HG02885 (cell line): ENCODE measurements around the gene PIP4K2A.
"Not testable (repeated sequence)": the region's sequence is repeated elsewhere in the genome, so short reads cannot be mapped to it uniquely, and the experiment has no call there.

Experiments used
- ATAC-seq: cut with Tn5 transposase; IDR thresholded peaks from one replicate; pipeline ENCODE4 v1.9.1; 2021; ENCODE audit warnings: mild to moderate bottlenecking; ENCODE audit not compliant: unreplicated experiment, poor library complexity

Gene PIP4K2A

DNA sequence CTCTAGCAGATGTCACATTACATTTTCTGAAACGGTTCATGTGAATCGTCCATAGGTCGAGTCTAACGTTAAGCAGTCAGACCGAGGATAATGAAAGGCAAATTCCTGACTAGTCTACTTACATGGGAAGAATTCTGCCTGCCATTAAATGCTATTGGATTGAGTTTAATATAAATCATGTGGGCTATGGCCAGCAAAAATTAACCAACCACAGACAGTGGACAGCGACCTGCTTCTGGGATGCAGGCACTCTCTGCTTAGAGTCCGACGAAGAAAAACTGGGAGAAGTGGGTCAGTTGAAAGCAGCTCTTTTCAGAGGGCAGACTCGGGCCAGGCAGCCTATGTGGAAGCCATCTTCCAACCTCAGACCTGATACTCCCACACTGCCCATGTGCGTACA lies 16.6 kb downstream of the PIP4K2A start:
- ATAC-seq: no peak

DNA sequence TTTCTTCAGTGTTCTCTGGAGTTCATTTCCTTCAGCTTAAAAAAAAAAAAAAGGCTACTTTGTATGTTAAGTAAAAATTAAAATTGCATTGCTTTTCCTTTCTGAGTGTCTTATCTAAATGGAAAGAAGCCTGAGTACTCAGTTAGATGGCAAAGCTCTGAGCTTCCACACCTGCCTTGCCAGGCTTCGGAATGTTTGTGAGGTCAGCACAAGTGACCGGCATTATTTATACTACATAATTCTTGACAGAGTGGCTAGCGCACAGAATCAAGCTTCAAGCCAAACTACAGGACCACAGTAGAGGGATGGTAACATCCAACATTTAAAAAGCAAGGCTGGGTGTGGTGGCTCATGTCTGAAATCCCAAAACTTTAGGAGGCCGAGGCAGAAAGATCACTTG lies 17.3 kb downstream of the PIP4K2A start:
- no peak for ATAC-seq

- ATAC-seq: no peak
Measured at GRCh38 chr10:22693860-22694259, 20.5 kb downstream of the PIP4K2A start.

GRCh38 chr10:22693371-22693784 lies 21.0 kb downstream of the PIP4K2A start:
- peak; percentile 68 for ATAC-seq

DNA sequence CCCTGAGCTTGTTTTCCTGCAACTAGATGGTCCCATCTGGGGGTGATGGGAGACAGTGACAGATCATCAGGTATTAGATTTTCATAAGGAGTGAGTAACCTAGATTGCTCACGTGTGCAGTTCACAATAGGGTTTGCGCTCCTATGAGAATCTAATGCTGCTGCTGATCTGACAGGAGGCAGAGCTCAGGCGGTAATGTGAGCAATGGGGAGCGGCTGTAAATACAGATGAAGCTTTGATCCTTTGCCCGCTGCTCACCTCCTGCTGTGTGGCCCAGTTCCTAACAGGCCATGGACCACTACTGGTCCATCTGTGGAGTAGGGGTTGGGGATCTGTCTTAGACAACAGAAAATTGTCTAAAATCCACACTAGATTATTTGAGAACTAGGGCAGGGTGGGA lies 22.3 kb downstream of the PIP4K2A start:
- not testable (repeated sequence) for ATAC-seq

DNA sequence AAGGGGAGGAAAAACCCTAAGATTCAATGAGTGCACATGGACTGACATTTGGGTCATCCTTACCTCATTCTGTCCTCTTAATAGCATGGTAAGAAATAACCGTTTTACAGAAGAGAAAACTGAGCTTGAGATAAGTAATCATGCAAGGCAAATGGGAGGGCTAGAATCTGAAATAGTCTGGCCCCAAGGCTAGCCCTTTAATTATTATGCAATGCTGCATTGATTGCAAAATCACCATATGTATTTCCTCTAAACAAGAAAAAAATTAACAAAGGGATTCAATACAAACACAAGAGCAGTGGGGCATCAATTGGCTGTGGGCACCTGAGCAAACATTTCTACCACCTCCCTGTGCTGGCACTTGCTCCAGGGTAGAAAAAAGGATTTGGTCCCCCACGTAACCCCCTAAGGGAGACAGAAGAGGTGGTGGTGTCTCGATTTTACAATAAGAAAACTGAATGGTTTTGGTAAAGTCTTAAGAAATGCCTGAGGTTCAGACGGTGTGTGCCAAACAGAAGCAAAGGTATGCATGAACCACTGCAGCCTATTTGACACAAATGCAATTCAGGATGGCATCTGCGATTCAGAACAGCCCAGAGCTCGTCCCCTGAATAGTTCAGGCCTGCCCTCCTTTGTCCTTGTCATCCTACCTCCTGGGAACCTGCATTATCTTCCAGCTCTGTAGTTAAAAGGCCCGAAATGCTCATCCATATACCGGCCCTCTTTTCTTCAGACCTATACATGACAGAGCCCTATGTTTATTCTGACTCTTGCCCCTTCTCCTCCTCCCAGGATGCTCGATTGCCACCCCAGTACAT lies 23.6 kb downstream of the PIP4K2A start:
- no peak for ATAC-seq

GRCh38 chr10:22690158-22690557 lies 24.2 kb downstream of the PIP4K2A start:
- no peak for ATAC-seq

DNA sequence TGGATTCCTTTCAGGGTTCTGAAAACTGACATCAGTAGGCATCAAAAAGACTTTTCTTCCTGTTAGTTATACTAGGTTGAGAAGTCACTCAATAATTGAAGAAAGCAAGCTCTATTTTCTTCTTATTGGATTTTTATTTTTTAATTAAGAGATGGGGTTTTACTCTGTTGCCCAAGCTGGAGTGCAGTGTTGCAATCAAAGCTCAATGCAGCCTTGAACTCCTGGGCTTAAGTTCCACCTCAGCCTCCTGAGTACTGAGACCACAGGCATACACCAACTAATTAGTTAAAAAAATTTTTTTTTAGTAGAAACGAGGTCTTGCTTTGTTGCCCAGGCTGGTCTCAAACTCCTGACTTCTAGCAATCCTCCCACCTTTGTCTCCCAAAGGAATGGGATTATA lies 28.0 kb downstream of the PIP4K2A start:
- ATAC-seq: no peak

DNA sequence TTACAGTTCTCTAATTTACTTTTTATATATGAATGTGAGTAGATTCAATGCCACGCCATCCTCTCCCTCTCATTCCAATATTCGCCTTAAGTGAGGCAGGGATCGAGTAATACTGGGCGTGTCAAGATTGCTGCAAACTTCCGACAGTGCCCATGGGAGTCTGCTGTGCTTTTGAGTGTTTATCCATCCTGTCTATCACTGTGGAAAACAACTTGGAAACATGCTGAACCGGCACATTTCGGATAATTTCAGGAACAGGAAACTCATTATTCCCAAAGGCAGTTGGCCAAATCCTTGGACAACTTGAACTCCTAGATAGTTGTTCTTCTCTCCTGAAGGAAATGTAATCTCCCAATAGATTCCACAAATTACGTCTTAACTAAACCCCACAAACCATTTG lies 28.5 kb downstream of the PIP4K2A start:
- ATAC-seq: no peak

DNA sequence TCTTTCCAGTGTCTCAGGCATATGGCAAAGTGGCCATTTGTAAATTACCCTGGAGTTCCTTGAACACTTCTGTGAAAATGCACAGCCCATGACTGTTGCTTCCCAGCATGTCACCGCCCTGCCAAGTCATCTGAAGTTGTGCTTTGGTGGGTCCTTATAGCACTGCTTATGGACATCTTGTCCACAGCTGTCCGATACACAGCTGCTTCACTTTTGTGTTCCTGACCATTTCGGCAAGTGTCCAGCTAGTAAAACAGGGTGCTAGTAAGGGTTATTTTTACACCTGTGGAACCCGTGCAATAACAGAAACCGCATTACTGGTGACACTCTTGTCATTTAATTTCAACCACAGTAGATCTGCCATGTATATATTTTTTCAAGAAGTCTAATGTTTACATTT lies 29.7 kb downstream of the PIP4K2A start:
- ATAC-seq: peak; percentile 17

DNA sequence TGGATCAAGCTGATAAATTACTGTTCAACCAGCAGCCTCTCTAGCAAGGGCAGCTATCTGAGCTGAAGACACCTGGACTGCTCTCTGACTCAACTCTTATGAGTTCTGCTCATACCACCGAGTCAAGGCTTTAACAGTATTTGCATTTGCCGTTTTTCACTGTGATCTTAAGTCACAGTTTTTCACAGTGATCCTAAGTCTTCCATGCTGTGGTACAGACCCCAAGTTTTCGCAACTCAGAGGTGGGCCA lies 31.3 kb downstream of the PIP4K2A start:
- ATAC-seq: peak; percentile 73

GRCh38 chr10:22682237-22683139 lies 31.9 kb downstream of the PIP4K2A start:
- ATAC-seq: peak; percentile 31

- ATAC-seq: no peak
Measured at GRCh38 chr10:22681783-22682183, 32.6 kb downstream of the PIP4K2A start.

DNA sequence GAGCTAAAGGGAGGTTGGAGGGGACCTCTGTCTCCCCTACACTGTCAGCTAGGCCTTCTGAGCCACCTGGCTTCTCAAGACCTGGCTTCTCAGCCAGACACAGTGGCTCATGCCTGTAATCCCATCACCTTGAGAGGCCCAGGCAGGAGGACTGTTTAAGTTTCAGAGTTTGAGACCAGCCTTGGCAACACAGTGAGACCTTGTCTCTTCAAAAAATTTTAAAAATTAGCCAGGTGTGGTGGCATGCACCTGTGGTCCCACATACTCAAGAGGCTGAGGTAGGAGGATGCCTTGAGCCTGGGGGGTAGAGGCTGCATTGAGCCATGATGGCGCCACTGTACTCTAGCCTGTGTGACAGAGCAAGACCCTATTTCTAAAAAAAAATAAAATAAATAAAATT lies 33.1 kb downstream of the PIP4K2A start:
- ATAC-seq: no peak

DNA sequence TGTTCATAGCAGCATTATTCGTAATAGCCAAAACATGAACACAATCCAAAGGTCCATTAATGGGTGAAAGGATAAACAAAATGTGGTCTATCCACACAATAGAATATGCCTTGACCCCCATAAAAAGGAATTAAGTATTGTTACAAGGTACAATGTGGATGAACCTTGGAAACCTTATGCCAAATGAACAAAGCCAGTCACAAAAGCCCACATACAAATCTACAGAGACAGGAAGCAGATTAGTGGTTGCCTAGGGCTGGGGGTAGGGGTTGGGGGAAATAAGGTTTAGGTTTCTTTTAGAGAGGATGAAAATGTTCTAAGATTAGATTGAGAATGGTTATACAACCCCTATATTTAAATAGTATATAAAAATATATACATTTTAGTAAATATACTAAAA lies 34.8 kb downstream of the PIP4K2A start:
- no peak for ATAC-seq

DNA sequence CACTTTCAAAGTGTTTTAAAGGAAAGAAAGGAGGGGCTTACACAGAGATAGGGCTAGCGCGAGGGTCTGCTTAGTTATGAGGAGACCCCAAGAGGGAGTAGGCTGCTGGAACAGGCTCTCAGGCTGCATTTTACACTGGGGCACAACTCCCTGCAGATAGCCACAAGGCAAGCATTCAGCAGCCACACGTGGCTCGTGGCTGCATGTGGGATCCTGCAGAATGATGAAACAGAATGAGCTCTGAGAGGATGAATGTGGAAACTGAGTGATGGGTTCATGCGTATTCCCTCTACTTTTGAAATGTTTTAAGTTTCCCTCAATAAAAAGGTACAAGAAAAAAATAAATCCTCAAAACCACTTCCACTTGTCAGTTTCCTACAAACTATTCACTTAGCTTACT lies 37.0 kb downstream of the PIP4K2A start:
- no peak for ATAC-seq

GRCh38 chr10:22676435-22676834 lies 37.9 kb downstream of the PIP4K2A start:
- ATAC-seq: no peak

DNA sequence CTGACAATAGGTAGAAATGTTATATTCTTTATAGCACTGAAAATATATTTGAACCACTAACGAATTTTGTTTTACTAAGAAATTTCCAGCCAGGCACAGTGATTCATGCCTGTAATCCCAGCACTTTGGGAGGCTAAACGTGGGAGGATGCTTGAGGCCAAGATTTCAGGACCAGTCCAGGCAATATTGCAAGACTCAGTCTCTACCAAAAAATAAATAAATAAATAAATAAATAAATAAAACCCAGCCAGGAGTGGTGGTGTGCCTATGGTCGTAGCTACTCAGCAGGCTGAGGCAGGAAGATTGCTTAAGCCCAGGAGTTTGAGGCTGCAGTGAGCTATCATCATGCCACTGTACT lies 39.8 kb downstream of the PIP4K2A start:
- no peak for ATAC-seq

GRCh38 chr10:22673785-22674572 lies 40.4 kb downstream of the PIP4K2A start:
- no peak for ATAC-seq

GRCh38 chr10:22673091-22673392 lies 41.3 kb downstream of the PIP4K2A start:
- no peak for ATAC-seq
